Kidney (tissue), 14 donors: ENCODE measurements around the gene NR2F1-AS1. TPM values are rescaled to one million over a fixed set of nuclear protein-coding genes. Genes with fewer than 3 reads are reported as not detected.

ENCODE experiments used
- DNase-seq, 5 donors: peaks; one replicate each; pipeline ENCODE4 v3.0.0-alpha.2; 2013 to 2020
- FAIRE-seq: peaks from 2 replicates; lab custom pipeline; 2012; peaks lifted over from hg19 to GRCh38; lab: Jason Lieb, UNC
- H3K27ac ChIP-seq, 2 donors: one replicate each; pipeline ENCODE4 v1.7.0; 2013; ENCODE audit warnings: low read depth in 2 of 2, low read length in 2 of 2, inconsistent platforms in 1 of 2
- H3K27me3 ChIP-seq: one replicate; pipeline ENCODE4 v1.7.1; 2013; ENCODE audit warnings: low read length, inconsistent platforms; ENCODE audit not compliant: control insufficient read depth, insufficient read depth
- H3K36me3 ChIP-seq, 3 donors: one replicate each; pipeline versions ENCODE4 v1.7.0 to v1.7.1; 2013; ENCODE audit warnings: low read length in 3 of 3, control low read depth in 1 of 3, inconsistent platforms in 1 of 3; ENCODE audit not compliant: insufficient read depth in 3 of 3, control insufficient read depth in 2 of 3
- H3K4me1 ChIP-seq, 3 donors: one replicate each; pipeline versions ENCODE4 v1.7.0 to v1.7.1; 2013; ENCODE audit warnings: low read length in 3 of 3, inconsistent platforms in 1 of 3, low read depth in 1 of 3; ENCODE audit not compliant: control insufficient read depth in 2 of 3, insufficient read depth in 2 of 3
- H3K4me3 ChIP-seq, 3 donors: one replicate each; pipeline versions ENCODE4 v1.7.0 to v1.8.1; 2013; ENCODE audit warnings: low read length in 3 of 3, control low read depth in 1 of 3, inconsistent platforms in 1 of 3
- H3K9ac ChIP-seq, 3 donors: one replicate each; pipeline versions ENCODE4 v1.7.0 to v1.7.1; 2013; ENCODE audit warnings: low read length in 3 of 3, control low read depth in 1 of 3, inconsistent platforms in 1 of 3
- H3K9me3 ChIP-seq, 3 donors: one replicate each; pipeline versions ENCODE4 v1.7.0 to v1.7.1; 2013; ENCODE audit warnings: low read length in 3 of 3, control low read depth in 1 of 3, inconsistent platforms in 1 of 3; ENCODE audit not compliant: control insufficient read depth in 2 of 3, insufficient read depth in 1 of 3
- intact Hi-C: fragments of 100-400 bp; cut with DNase I; formaldehyde crosslinking; loops from one replicate; pipeline ENCODE4 v1.11.1; 2022
- polyA plus RNA-seq: library from polyadenylated mRNA; stranded (reverse); fragments of 350-450 nt; fragmentation: Illumina TruSeq; extraction: RNeasy Lipid Tissue Mini Kit (QIAGEN cat#74804); gene quantifications from one replicate; pipeline ENCODE4 v1.2.3, GENCODE V29; 2014; ENCODE audit warnings: low read depth, low replicate concordance; ENCODE audit not compliant: insufficient read depth
- total RNA-seq: library from RNA; stranded (reverse); fragmentation: NEBNext Ultra II Directional; extraction: Animal tissue kit (Norgen Biotek cat#: 25700); gene quantifications from one replicate; pipeline ENCODE4 v1.2.1, GENCODE V29; 2021
- TF ChIP-seq, protein P1 (sequence below): IDR thresholded peaks from 3 replicates; pipeline ENCODE4 v1.5.1; 2012; ENCODE audit warnings: mild to moderate bottlenecking, moderate library complexity, borderline replicate concordance; ENCODE audit not compliant: insufficient read depth; ENCODE audit errors: extremely low read depth
- donor health status: control.
- donor health status: control.
- donor health status: control.
- donor health status: control.
- donor health status: control.
- donor health status: DM: yes; HTN: yes; CAD: no.
- donor health status: Normal renal cell carcinoma (clear cell type).

Gene NR2F1-AS1
- total and polyA plus RNA-seq, 2 donors from 2014 or later = 13.0 to 16.0 TPM

DNA sequence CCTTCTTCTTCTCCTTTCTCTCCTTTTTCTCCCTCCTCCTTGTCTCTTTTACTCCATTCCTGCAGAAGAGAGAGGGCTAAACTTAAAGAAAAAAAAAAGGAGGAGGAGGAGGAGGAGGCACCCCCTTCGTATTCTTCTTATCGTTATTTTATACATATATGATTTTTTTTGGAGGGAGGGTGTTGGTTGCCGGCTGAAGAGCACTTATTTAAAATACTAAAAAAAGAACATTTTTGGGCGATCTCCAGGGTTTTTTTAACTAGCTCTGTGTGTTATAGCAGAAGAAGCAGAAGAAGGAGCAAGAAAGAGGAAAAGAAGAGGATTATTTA lies 2.4 kb upstream of the NR2F1-AS1 start:
- peak overlapping the region; percentile 72 to 91 (median 73) for H3K9ac ChIP-seq
- no peaks in the 10 kb centered on the region for H3K27me3 ChIP-seq
- DNase-seq = no peak
- H3K9me3 ChIP-seq = no peaks in the 10 kb centered on the region
- no peak for FAIRE-seq
- H3K4me1 ChIP-seq = peaks cover 0 to 8% (median 0%) of the 10 kb centered on the region in 3 donors
- peak overlapping the region; percentile 68 to 83 for H3K27ac ChIP-seq
- TF ChIP-seq, protein P1, sequence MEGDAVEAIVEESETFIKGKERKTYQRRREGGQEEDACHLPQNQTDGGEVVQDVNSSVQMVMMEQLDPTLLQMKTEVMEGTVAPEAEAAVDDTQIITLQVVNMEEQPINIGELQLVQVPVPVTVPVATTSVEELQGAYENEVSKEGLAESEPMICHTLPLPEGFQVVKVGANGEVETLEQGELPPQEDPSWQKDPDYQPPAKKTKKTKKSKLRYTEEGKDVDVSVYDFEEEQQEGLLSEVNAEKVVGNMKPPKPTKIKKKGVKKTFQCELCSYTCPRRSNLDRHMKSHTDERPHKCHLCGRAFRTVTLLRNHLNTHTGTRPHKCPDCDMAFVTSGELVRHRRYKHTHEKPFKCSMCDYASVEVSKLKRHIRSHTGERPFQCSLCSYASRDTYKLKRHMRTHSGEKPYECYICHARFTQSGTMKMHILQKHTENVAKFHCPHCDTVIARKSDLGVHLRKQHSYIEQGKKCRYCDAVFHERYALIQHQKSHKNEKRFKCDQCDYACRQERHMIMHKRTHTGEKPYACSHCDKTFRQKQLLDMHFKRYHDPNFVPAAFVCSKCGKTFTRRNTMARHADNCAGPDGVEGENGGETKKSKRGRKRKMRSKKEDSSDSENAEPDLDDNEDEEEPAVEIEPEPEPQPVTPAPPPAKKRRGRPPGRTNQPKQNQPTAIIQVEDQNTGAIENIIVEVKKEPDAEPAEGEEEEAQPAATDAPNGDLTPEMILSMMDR = no peak
- H3K4me3 ChIP-seq = peak overlapping the region; percentile 65 to 90 (median 84)
- intact Hi-C loops = no loop called here
- no peaks in the 10 kb centered on the region for H3K36me3 ChIP-seq

DNA sequence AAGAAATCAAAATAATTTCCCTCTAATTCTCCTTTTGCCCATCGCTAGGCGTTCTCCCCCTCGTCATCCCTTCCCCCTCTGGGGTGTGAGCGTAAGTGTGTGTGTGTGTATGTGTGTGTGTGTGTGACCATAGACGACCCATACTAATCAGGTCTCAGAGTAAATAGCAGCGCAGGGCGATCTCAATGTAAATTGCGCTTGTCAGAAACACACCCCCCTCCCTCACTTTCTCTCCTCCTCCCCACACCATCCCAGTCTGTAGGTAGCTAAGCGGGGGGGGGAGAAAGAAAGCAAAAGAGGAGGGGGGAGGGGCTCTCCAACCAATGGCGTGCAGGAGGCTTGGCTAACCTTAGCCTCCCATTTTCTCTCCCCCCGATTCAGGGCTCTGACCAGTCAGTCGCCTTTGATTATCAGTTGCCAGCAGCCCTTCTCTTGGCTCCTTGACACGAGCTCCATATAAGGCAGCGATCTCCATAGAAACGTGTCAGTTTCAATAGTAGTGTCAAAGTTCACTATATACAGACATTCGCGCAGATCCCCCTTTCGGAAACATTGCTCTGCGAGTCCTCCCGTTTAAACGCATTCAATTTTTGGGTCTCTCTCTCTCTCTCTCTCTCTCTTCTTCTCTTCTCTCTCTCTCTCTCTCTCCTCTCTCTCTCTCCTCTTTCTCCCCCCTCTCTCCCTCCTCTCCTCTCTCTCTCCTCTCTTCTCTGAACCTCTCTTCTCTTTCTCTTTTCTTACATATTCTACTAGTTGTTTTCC lies 1.8 kb upstream of the NR2F1-AS1 start, which contains the start of gene NR2F1:
TSS of gene NR2F1 (plus strand) at position 546 of the 762 bp plus-strand sequence. CDS start 1,802 bp downstream, outside the sequence.
- FAIRE-seq = no peak
- H3K4me3 ChIP-seq = peak within 1 kb of the TSS; percentile 65 to 90 (median 84)
- no peaks in the 10 kb centered on the region for H3K36me3 ChIP-seq
- intact Hi-C loops = no loop called here
- H3K4me1 ChIP-seq = peaks cover 0 to 8% (median 0%) of the 10 kb centered on the region in 3 donors
- H3K27me3 ChIP-seq = no peaks in the 10 kb centered on the region
- TF ChIP-seq, protein P1 = peak; percentile 58
- H3K9ac ChIP-seq = peak within 1 kb of the TSS; percentile 72 to 91 (median 73)
- H3K9me3 ChIP-seq = no peaks in the 10 kb centered on the region
- H3K27ac ChIP-seq = peak within 1 kb of the TSS; percentile 68 to 83
- DNase-seq = peak; percentile 88 to 99 (median 98)

DNA sequence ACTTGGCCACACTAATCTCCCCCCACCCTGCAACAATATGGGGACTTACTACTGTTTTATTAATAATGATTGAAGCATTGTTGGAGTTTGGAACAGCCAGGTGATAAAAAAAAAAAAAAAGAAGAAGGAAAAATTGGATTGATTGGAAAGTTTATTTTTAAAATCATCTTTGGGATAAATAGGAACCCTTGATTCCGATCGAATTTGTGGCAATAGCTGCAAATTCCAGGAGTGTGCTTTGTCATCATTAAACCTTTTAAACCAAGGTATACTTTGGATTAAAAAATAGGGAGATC lies 1.1 kb upstream of the NR2F1-AS1 start:
- Histone ChIP-seq H3K4me3 (peak overlapping the region; percentile 52 to 84 (median 65)), H3K9ac (peak overlapping the region in 2 of 3 donors; percentile 42 to 72)
- intact Hi-C loops = no loop called here

More for the DNA sequence above, 1.1 kb upstream of the NR2F1-AS1 start:
- no peak for FAIRE-seq
- DNase-seq = no peak
- H3K4me1 ChIP-seq = peaks cover 0 to 8% (median 5%) of the 10 kb centered on the region in 3 donors
- H3K9me3 ChIP-seq = no peaks in the 10 kb centered on the region
- peaks cover 0 to 2% (median 0%) of the 10 kb centered on the region in 3 donors for H3K36me3 ChIP-seq
- peak overlapping the region; percentile 68 to 83 for H3K27ac ChIP-seq
- TF ChIP-seq, protein P1 = no peak
- no peaks in the 10 kb centered on the region for H3K27me3 ChIP-seq
